H1 (cell line): ENCODE results near the gene ATR. TPM values are rescaled to one million over a fixed set of nuclear protein-coding genes. Genes with fewer than 3 reads are reported as not detected.

Experiments
- CBX8 ChIP-seq: fragments of 300-800, 300-1000 bp; sonication (generic); IDR thresholded peaks from 2 replicates; pipeline ENCODE4 v1.7.1; 2016; ENCODE audit warnings: low read depth, low read length, borderline replicate concordance
- EGR1 ChIP-seq: IDR thresholded peaks from 2 replicates; pipeline ENCODE4 v1.6.1; 2011; ENCODE audit warnings: low read depth, low read length, borderline replicate concordance
- JUN ChIP-seq: IDR thresholded peaks from 2 replicates; pipeline ENCODE4 v1.6.1; 2011; ENCODE audit warnings: low read depth, mild to moderate bottlenecking, improper control_type of control experiment, low read length
- JUND ChIP-seq: IDR thresholded peaks from 2 replicates; pipeline ENCODE4 v1.6.1; 2011; ENCODE audit warnings: mild to moderate bottlenecking, improper control_type of control experiment, low read length
- PHF8 ChIP-seq: fragments of 200-600 bp; sonication (generic); conservative IDR thresholded peaks from 2 replicates; pipeline ENCODE4 v1.7.1; 2012; ENCODE audit warnings: low read depth, mild to moderate bottlenecking, inconsistent platforms, low read length, moderate library complexity
- RBBP5 ChIP-seq: IDR thresholded peaks from 2 replicates; pipeline ENCODE4 v1.7.1; 2012; ENCODE audit warnings: low read depth, mild to moderate bottlenecking, inconsistent platforms, low read length, moderate library complexity, borderline replicate concordance
- RNF2 ChIP-seq: fragments of 200-900, 300-1000 bp; sonication (generic); IDR thresholded peaks from 2 replicates; pipeline ENCODE4 v1.7.1; 2016; ENCODE audit warnings: borderline replicate concordance, low read depth, mild to moderate bottlenecking, antibody characterized with exemption, low read length; ENCODE audit not compliant: poor library complexity, severe bottlenecking; ENCODE audit errors: missing control alignments
- SIX5 ChIP-seq: IDR thresholded peaks from 2 replicates; pipeline ENCODE4 v1.6.1; 2011; ENCODE audit warnings: mild to moderate bottlenecking, low read depth, low read length
- SP4 ChIP-seq: IDR thresholded peaks from 2 replicates; pipeline ENCODE4 v1.6.1; 2012; ENCODE audit warnings: low read length, inconsistent platforms
- TCF12 ChIP-seq: IDR thresholded peaks from 2 replicates; pipeline ENCODE4 v1.6.1; 2011; ENCODE audit warnings: low read depth, mild to moderate bottlenecking, low read length
- polyA plus RNA-seq, 7 experiments: library from polyadenylated mRNA; depleted of rRNA in 3 of 7; stranded (reverse) in 5 of 7; unstranded in 2 of 7; fragments of >200 nt in 5 of 7; fragments of 200-250 nt in 2 of 7; gene quantifications; 1 replicate in 5 of 7; 2 replicates in 1 of 7; 4 replicates in 1 of 7; pipeline versions ENCODE4 v1.2.1 to v1.2.3, GENCODE V29; 2011 to 2013; ENCODE audit warnings: missing spikeins in 2 of 7, mixed read lengths in 2 of 7
- total RNA-seq: library from RNA; stranded (reverse); fragmentation: NEBNext Ultra II Directional; extraction: Animal tissue kit (Norgen Biotek cat#: 25700); gene quantifications from 2 replicates; pipeline ENCODE4 v1.2.1, GENCODE V29; 2021
- TF ChIP-seq, protein P1 (sequence below), 3 experiments: IDR thresholded peaks; 1 replicate in 2 of 3; 2 replicates in 1 of 3; pipeline versions ENCODE4 v1.5.1 to v1.6.1; 2011; ENCODE audit warnings: low read length in 3 of 3, mild to moderate bottlenecking in 3 of 3, inconsistent platforms in 2 of 3, low read depth in 1 of 3, moderate library complexity in 1 of 3; ENCODE audit not compliant: insufficient read depth in 1 of 3; ENCODE audit errors: control extremely low read depth in 1 of 3
- TF ChIP-seq, protein P2 (sequence below): IDR thresholded peaks from 2 replicates; pipeline ENCODE4 v1.6.1; 2011; ENCODE audit warnings: low read depth, mild to moderate bottlenecking, low read length; ENCODE audit not compliant: insufficient read depth

ATR gene
- total and polyA plus RNA-seq, 2 of the 8 experiments (the other 6 are each of a cell fraction or from before 2014, with no cell fraction given) = 8.4 to 23.2 TPM

GRCh38 chr3:142595951-142596725 is 17.6 kb upstream of the ATR start, which contains the start of gene PLS1 (continued):
- peak; percentile 56; the same call in 1 of the 2 replicates for TF ChIP-seq SP4
- TF ChIP-seq CBX8 = no peak
- TF ChIP-seq TCF12 = 0 out of 2 replicates have a peak, but pooled peaks have one; percentile 10
- TF ChIP-seq RBBP5 = peak; percentile 94
- no peak for TF ChIP-seq SIX5
- no peak for TF ChIP-seq JUN
- TF ChIP-seq EGR1 = peak; percentile 57; the same call in 1 of the 2 replicates
- TF ChIP-seq RNF2 = no peak
- TF ChIP-seq JUND = peak; percentile 46
- TF ChIP-seq, protein P1, sequence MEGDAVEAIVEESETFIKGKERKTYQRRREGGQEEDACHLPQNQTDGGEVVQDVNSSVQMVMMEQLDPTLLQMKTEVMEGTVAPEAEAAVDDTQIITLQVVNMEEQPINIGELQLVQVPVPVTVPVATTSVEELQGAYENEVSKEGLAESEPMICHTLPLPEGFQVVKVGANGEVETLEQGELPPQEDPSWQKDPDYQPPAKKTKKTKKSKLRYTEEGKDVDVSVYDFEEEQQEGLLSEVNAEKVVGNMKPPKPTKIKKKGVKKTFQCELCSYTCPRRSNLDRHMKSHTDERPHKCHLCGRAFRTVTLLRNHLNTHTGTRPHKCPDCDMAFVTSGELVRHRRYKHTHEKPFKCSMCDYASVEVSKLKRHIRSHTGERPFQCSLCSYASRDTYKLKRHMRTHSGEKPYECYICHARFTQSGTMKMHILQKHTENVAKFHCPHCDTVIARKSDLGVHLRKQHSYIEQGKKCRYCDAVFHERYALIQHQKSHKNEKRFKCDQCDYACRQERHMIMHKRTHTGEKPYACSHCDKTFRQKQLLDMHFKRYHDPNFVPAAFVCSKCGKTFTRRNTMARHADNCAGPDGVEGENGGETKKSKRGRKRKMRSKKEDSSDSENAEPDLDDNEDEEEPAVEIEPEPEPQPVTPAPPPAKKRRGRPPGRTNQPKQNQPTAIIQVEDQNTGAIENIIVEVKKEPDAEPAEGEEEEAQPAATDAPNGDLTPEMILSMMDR (IDR thresholded peaks at IDR 0.05; ENCODE audit: control extremely low read depth in 1 of 3, insufficient read depth in 1 of 3, low read depth in 1 of 3, low read length in 3 of 3) = peak in 1 of 3 experiments; percentile 6; a peak in 1 of 4 replicates
- TF ChIP-seq, protein P2, sequence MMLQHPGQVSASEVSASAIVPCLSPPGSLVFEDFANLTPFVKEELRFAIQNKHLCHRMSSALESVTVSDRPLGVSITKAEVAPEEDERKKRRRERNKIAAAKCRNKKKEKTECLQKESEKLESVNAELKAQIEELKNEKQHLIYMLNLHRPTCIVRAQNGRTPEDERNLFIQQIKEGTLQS = no peak
- TF ChIP-seq PHF8 = peak; percentile 56
